Endothelial cell (in vitro differentiated cells): Measurements from ENCODE around the gene CEP55. TPM values are rescaled to one million over a fixed set of nuclear protein-coding genes. Genes with fewer than 3 reads are reported as not detected.

ENCODE experiments used
- DNase-seq: peaks from one replicate; pipeline ENCODE4 v3.0.0; 2021; ENCODE audit warnings: low spot score
- H3K27ac Mint-ChIP-seq: one replicate; pipeline ENCODE4 v1.8.0; 2021; ENCODE audit warnings: mixed read lengths, inconsistent platforms; ENCODE audit not compliant: unreplicated experiment
- H3K27me3 Mint-ChIP-seq: one replicate; pipeline ENCODE4 v1.8.0; 2021; ENCODE audit warnings: mild to moderate bottlenecking, moderate library complexity, mixed read lengths, inconsistent platforms; ENCODE audit not compliant: unreplicated experiment
- H3K36me3 Mint-ChIP-seq: one replicate; pipeline ENCODE4 v1.8.0; 2021; ENCODE audit warnings: mild to moderate bottlenecking, low read depth, mixed read lengths, inconsistent platforms; ENCODE audit not compliant: unreplicated experiment
- H3K4me1 Mint-ChIP-seq: one replicate; pipeline ENCODE4 v1.8.0; 2021; ENCODE audit warnings: mild to moderate bottlenecking, mixed read lengths, inconsistent platforms; ENCODE audit not compliant: unreplicated experiment
- H3K4me3 Mint-ChIP-seq: one replicate; pipeline ENCODE4 v1.8.0; 2021; ENCODE audit warnings: mild to moderate bottlenecking, mixed read lengths, inconsistent platforms; ENCODE audit not compliant: unreplicated experiment
- H3K9me3 Mint-ChIP-seq: one replicate; pipeline ENCODE4 v1.8.0; 2021; ENCODE audit warnings: mixed read lengths, inconsistent platforms; ENCODE audit not compliant: unreplicated experiment
- CTCF ChIP-seq: fragments of 200-600 bp; sonication (generic); IDR thresholded peaks from one replicate; pipeline ENCODE4 v1.5.0; 2021; ENCODE audit warnings: antibody characterized with exemption; ENCODE audit not compliant: unreplicated experiment
- total RNA-seq: library from RNA; stranded (reverse); fragmentation: NEBNext Ultra II Directional; extraction: Animal tissue kit (Norgen Biotek cat#: 25700); gene quantifications from one replicate; pipeline ENCODE4 v1.2.1, GENCODE V29; 2021; ENCODE audit not compliant: unreplicated experiment

Gene CEP55
- total RNA-seq, 1 donor from 2014 or later, result 3.5 TPM

GRCh38 chr10:93568105-93568390 lies 71.6 kb downstream of the CEP55 start:
- H3K4me1 Mint-ChIP-seq, result peaks cover 11% of the 10 kb centered on the region
- no peak for DNase-seq
- H3K27ac Mint-ChIP-seq, result no peak overlapping the region
- no peaks in the 10 kb centered on the region for H3K9me3 Mint-ChIP-seq
- H3K4me3 Mint-ChIP-seq, result no peak overlapping the region
- no peak for TF ChIP-seq CTCF
- H3K36me3 Mint-ChIP-seq, result no peaks in the 10 kb centered on the region
- peaks cover 20% of the 10 kb centered on the region for H3K27me3 Mint-ChIP-seq

- no peak for DNase-seq
- Mint-ChIP-seq H3K9me3 (no peaks in the 10 kb centered on the region), H3K27me3 (peaks cover 18% of the 10 kb centered on the region), H3K27ac (no peak overlapping the region), H3K4me1 (peaks cover 16% of the 10 kb centered on the region), H3K4me3 (no peak overlapping the region), H3K36me3 (no peaks in the 10 kb centered on the region)
- no peak for TF ChIP-seq CTCF
Measured at GRCh38 chr10:93570383-93570782, 74.0 kb downstream of the CEP55 start.

GRCh38 chr10:93572606-93573005 lies 76.2 kb downstream of the CEP55 start:
- Mint-ChIP-seq H3K9me3 (no peaks in the 10 kb centered on the region), H3K27ac (no peak overlapping the region), H3K4me1 (peaks cover 16% of the 10 kb centered on the region), H3K27me3 (peaks cover 12% of the 10 kb centered on the region), H3K4me3 (no peak overlapping the region), H3K36me3 (no peaks in the 10 kb centered on the region)
- TF ChIP-seq CTCF, result no peak
- DNase-seq, result no peak

- DNase-seq, result no peak
- TF ChIP-seq CTCF, result no peak
- Mint-ChIP-seq H3K27me3 (peaks cover 9% of the 10 kb centered on the region), H3K9me3 (no peaks in the 10 kb centered on the region), H3K4me1 (peaks cover 16% of the 10 kb centered on the region), H3K36me3 (no peaks in the 10 kb centered on the region), H3K27ac (no peak overlapping the region), H3K4me3 (no peak overlapping the region)
Measured at GRCh38 chr10:93573051-93573909, 76.9 kb downstream of the CEP55 start.

- H3K27me3 Mint-ChIP-seq, result peaks cover 6% of the 10 kb centered on the region
- TF ChIP-seq CTCF, result no peak
- no peak for DNase-seq
- no peak overlapping the region for H3K27ac Mint-ChIP-seq
- no peak overlapping the region for H3K4me3 Mint-ChIP-seq
- H3K4me1 Mint-ChIP-seq, result peaks cover 16% of the 10 kb centered on the region
- no peaks in the 10 kb centered on the region for H3K36me3 Mint-ChIP-seq
- H3K9me3 Mint-ChIP-seq, result no peaks in the 10 kb centered on the region
Measured at GRCh38 chr10:93573924-93574323, 77.5 kb downstream of the CEP55 start.
